Mesodermal cell (in vitro differentiated cells): Measurements from ENCODE around the gene NAV3.
"Not testable (repeated sequence)": the region's sequence is repeated elsewhere in the genome, so short reads cannot be mapped to it uniquely, and the experiment has no call there.

Source experiments
- H3K27ac ChIP-seq: 2 replicates; pipeline ENCODE4 v1.7.0; 2013; ENCODE audit warnings: mild to moderate bottlenecking, low read depth, low read length, moderate library complexity; ENCODE audit not compliant: severe bottlenecking
- H3K36me3 ChIP-seq: 2 replicates; pipeline ENCODE4 v1.7.1; 2013; ENCODE audit warnings: mild to moderate bottlenecking, low read length, moderate library complexity; ENCODE audit not compliant: control insufficient read depth, insufficient read depth
- H3K4me1 ChIP-seq: one replicate; pipeline ENCODE4 v1.7.1; 2013; ENCODE audit warnings: mild to moderate bottlenecking, low read length; ENCODE audit not compliant: insufficient read depth, control insufficient read depth, poor library complexity, severe bottlenecking
- H3K4me3 ChIP-seq: 2 replicates; pipeline ENCODE4 v1.7.0; 2013; ENCODE audit warnings: low read length, control low read depth, mild to moderate bottlenecking; ENCODE audit not compliant: insufficient read depth, poor library complexity, severe bottlenecking; ENCODE audit errors: extremely low read depth
- H3K9me3 ChIP-seq: 2 replicates; pipeline ENCODE4 v1.7.1; 2013; ENCODE audit warnings: mild to moderate bottlenecking, low read length, moderate library complexity; ENCODE audit not compliant: control insufficient read depth
- WGBS, 2 experiments: methylation state at CpG; one replicate each; pipeline ENCODE4 v1.1.5; 2013; ENCODE audit warnings: missing lambda C conversion rate in 2 of 2; ENCODE audit not compliant: insufficient coverage in 2 of 2; 5-methylcytosine and 5-hydroxymethylcytosine counted together

Gene NAV3

DNA sequence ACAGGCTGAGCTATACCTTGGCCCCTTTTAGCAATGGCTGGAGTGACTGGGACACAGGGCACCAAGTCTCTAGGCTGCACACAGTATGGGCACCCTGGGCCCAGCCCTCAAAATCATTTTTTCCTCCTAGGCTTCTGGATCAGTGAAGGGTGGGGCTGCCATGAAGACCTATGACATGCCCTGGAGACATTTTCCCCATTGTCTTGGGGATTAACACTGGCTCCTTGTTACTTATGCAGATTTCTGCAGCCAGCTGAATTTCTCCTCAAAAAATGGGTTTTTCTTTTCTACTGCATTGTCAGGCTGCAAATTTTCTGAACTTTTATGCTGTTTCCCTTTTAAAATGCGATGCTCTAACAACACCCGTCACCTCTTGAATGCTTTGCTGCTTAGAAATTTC, 272.1 kb downstream of the NAV3 start:
- not testable (repeated sequence) for H3K4me1 ChIP-seq, H3K27ac ChIP-seq, H3K4me3 ChIP-seq, H3K9me3 ChIP-seq
- peaks cover 14% of the 10 kb centered on the region for H3K36me3 ChIP-seq
- WGBS, 2 experiments = 67 to 92% methylated on average over 1 to 2 of the region's 2 CpGs

DNA sequence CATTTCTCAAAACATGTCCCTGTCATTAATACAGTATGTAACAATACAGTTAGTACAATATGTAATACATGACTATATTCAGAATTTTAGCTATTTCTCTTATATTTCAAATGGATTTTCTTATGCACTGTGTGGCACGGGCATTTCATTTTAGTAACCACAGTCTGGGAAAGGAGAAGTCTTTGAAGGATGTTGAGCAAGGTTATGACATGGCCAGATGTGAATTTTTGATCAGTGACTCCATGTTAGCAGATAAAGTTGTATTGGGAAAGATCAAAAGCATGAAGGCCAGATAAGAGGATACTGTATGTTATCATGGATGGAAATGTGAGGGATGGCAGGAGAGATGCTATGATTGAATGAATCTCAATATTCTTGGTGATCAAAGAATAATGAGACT, 285.2 kb downstream of the NAV3 start:
- H3K36me3 ChIP-seq = peaks cover 31% of the 10 kb centered on the region
- no peak overlapping the region for H3K4me3 ChIP-seq
- no peaks in the 10 kb centered on the region for H3K4me1 ChIP-seq
- H3K27ac ChIP-seq = no peak overlapping the region
- 88 to 100% methylated on average over 1 of the region's 1 CpG for WGBS, 2 experiments
- H3K9me3 ChIP-seq = peaks cover 15% of the 10 kb centered on the region

DNA sequence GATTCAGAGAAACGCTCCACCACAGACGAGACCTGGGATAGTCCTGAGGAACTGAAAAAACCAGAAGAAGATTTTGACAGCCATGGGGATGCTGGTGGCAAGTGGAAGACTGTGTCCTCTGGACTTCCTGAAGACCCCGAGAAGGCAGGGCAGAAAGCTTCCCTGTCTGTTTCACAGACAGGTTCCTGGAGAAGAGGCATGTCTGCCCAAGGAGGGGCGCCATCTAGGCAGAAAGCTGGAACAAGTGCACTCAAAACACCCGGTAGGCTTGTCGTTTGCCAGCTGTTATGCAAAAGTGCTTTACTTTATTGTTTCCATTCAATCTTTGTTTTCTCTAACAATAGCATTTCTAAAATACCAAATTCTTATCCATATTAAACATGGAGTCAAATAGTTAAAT, 287.3 kb downstream of the NAV3 start:
- WGBS, 2 experiments = 73 to 80% methylated on average over 4 to 6 of the region's 6 CpGs
- H3K4me3 ChIP-seq = no peak overlapping the region
- no peak overlapping the region for H3K27ac ChIP-seq
- no peaks in the 10 kb centered on the region for H3K4me1 ChIP-seq
- peaks cover 37% of the 10 kb centered on the region for H3K36me3 ChIP-seq
- peaks cover 5% of the 10 kb centered on the region for H3K9me3 ChIP-seq

DNA sequence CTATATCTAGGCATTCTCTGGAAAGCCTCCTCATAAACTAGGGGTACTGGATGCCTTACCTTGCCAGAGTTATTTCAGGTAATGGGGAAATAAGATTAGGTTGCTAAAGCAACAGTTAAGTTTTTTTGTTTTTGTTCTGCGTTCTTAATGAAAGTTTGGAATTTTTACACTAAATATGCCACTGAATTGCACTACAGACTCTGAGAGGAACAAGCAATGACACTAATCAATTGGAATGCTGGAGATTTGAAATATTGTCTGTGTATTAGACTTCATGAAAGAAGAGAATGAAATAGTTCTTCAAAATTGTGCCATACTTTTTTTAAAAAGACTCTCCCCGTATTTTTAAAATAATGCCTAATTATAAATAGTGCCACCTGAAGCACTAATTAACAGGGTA, 287.8 kb downstream of the NAV3 start:
- Histone ChIP-seq H3K9me3 (peaks cover under 1% of the 10 kb centered on the region), H3K27ac (no peak overlapping the region), H3K4me1 (no peaks in the 10 kb centered on the region), H3K36me3 (peaks cover 34% of the 10 kb centered on the region), H3K4me3 (no peak overlapping the region)
- WGBS, 2 experiments = no CpG with 5 or more reads among the region's 2 CpGs

DNA sequence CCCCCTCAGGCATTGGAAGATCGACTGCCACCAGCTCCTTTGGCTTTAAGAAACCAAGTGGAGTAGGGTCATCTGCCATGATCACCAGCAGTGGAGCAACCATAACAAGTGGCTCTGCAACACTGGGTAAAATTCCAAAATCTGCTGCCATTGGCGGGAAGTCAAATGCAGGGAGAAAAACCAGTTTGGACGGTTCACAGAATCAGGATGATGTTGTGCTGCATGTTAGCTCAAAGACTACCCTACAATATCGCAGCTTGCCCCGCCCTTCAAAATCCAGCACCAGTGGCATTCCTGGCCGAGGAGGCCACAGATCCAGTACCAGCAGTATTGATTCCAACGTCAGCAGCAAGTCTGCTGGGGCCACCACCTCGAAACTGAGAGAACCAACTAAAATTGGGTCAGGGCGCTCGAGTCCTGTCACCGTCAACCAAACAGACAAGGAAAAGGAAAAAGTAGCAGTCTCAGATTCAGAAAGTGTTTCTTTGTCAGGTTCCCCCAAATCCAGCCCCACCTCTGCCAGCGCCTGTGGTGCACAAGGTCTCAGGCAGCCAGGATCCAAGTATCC, 288.7 kb downstream of the NAV3 start:
- Histone ChIP-seq H3K9me3 (no peaks in the 10 kb centered on the region), H3K4me3 (no peak overlapping the region), H3K36me3 (peaks cover 34% of the 10 kb centered on the region), H3K4me1 (no peaks in the 10 kb centered on the region), H3K27ac (no peak overlapping the region)
- 88 to 95% methylated on average over 7 to 11 of the region's 12 CpGs for WGBS, 2 experiments

DNA sequence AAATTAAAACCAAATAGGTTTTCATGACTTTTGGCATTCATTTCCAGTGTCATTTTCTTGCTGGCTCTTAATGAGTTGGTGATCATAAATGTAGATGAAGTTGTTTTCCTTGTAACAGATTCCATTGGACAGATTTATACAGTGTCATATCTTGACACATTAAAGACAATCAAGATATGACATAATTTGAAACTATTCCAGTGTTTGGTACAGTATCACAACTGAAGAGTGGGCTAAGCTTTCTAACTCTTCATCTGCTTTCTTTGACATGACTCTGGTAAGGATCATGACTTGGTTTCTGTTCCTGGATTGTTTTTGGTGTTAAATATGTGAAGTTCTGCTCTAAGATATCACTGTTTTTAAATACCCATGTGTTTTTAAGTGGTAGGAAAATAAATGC, 289.6 kb downstream of the NAV3 start:
- peaks cover 34% of the 10 kb centered on the region for H3K36me3 ChIP-seq
- H3K27ac ChIP-seq = no peak overlapping the region
- H3K4me3 ChIP-seq = no peak overlapping the region
- no peaks in the 10 kb centered on the region for H3K4me1 ChIP-seq
- H3K9me3 ChIP-seq = no peaks in the 10 kb centered on the region

DNA sequence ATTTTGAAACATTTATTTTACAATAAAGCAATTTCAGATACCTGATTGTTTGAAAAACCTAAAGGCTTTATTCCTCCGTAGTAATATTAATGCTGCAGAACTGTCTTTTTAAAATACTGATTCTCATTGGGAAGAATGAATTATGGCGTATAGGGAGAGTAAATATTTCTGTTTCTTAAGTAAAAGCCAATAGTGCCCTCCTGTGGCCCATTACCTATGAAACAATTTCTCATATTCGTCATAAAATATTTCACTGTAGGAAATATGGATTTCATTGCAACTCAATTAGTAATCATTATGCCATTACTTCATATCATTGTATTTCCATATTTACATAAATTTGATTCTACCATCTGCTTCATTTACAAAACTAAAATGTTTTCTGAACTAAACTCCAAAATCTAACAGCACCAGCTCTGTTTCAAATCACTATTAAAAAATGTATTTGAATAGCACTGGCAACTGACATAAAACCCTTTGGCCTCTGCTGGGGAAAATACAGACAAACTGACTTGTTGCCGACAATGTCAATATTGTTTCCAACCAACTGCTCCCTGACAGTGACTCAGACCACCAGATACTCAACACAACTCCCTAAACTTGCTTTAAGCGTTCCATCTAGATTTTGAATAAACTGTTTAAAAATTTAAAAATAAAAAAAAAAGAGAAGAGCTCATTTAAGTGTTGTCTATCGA, 290.3 kb downstream of the NAV3 start:
- H3K4me3 ChIP-seq = no peak overlapping the region
- no peaks in the 10 kb centered on the region for H3K4me1 ChIP-seq
- H3K36me3 ChIP-seq = peaks cover 34% of the 10 kb centered on the region
- no peaks in the 10 kb centered on the region for H3K9me3 ChIP-seq
- 90 to 100% methylated on average over 2 of the region's 6 CpGs for WGBS, 2 experiments
- H3K27ac ChIP-seq = no peak overlapping the region

DNA sequence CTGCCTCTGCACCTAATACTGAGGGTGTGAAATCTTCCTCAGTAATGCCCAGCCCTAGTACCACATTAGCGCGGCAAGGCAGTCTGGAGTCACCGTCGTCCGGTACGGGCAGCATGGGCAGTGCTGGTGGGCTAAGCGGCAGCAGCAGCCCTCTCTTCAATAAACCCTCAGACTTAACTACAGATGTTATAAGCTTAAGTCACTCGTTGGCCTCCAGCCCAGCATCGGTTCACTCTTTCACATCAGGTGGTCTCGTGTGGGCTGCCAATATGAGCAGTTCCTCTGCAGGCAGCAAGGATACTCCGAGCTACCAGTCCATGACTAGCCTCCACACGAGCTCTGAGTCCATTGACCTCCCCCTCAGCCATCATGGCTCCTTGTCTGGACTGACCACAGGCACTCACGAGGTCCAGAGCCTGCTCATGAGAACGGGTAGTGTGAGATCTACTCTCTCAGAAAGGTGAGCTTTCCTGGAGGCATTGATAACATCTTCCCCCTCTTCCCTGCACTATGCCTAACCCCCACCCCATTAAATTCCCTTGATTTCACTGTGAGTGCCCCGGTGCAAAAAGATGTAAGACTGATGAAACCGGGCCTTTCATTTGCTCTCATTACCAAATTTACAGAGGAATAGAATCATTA, 291.4 kb downstream of the NAV3 start:
- Histone ChIP-seq H3K4me3 (no peak overlapping the region), H3K9me3 (no peaks in the 10 kb centered on the region), H3K36me3 (peaks cover 34% of the 10 kb centered on the region), H3K27ac (no peak overlapping the region), H3K4me1 (no peaks in the 10 kb centered on the region)
- whole genome bisulfite sequencing, 2 experiments = 94 to 95% methylated on average over 8 to 13 of the region's 16 CpGs

DNA sequence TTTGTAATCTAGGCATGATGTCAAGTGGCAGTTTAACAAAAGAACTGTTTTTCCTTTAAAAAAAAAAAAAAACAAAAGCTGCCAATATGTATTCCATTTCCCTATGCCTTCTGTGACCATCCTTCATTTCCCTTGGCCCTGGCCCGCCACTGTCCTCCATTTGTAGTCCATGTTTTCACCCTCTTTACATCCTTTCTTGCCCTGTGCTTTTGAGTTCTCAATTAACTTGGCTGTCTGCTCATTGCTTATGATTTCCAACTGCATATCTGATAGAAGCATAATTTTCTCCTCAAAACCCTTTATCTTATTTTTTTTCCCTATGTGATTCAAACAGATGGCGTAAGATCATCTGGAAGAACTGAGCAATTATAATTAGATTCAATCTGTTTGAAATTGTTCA, 297.5 kb downstream of the NAV3 start:
- WGBS, 2 experiments = 25 to 47% methylated on average over 1 of the region's 2 CpGs

DNA sequence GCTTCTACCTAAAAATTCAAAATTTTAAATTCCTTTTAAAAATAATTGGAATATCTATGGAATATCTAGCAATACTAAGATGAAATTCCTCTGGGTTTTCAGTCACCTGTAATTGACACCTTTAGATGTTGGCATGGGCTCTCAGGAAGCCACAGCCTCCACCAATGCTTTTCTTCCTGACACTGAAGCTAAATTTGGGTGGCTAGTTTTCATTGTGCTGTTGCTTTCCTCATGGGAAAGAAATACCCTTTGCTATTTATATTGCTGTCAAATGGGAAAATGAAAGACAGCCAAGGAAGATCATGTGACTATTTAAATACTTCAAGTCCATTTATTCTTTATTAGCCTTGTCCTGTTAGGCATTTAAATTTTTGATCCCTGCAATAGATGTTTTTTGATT, 313.0 kb downstream of the NAV3 start:
- H3K27ac ChIP-seq = no peak overlapping the region
- H3K4me3 ChIP-seq = no peak overlapping the region
- H3K4me1 ChIP-seq = no peaks in the 10 kb centered on the region
- H3K9me3 ChIP-seq = no peaks in the 10 kb centered on the region
- peaks cover 8% of the 10 kb centered on the region for H3K36me3 ChIP-seq

More for the DNA sequence above, 297.5 kb downstream of the NAV3 start:
- Histone ChIP-seq H3K27ac (no peak overlapping the region), H3K36me3 (peaks cover 30% of the 10 kb centered on the region), H3K9me3 (no peaks in the 10 kb centered on the region), H3K4me3 (no peak overlapping the region), H3K4me1 (no peaks in the 10 kb centered on the region)

DNA sequence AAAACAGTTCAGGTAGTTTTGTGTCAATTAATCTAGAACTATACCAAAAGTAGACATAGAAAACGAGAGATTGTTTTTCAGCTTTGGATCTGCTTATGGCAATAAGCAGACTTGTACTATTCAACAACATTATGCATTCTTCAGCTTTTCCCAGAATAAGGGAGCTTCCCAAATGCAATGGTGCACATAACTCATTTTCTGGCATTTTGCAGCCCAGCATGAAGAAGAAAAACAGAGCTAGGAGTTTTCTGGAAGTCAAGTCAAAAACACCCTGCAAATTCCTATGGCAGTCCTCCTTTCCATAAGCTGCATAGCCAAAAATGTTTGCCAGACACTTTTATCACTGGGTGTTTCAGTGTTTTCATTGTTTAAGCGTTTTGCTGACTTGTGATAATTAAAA, 314.7 kb downstream of the NAV3 start:
- Histone ChIP-seq H3K4me1 (no peaks in the 10 kb centered on the region), H3K36me3 (peaks cover 9% of the 10 kb centered on the region)
- WGBS, 2 experiments = 80% methylated on average over 1 of the region's 2 CpGs; no CpG with 5 or more reads in 1 of the 2 experiments

More for the DNA sequence above, 314.7 kb downstream of the NAV3 start:
- Histone ChIP-seq H3K9me3 (no peaks in the 10 kb centered on the region), H3K27ac (no peak overlapping the region), H3K4me3 (no peak overlapping the region)
